OCI-M1 (cell line): ENCODE data around the gene HOXA6.

Source experiments
- DNase-seq: peaks from one replicate; lab custom pipeline; 2025; lab: John Stamatoyannopoulos, UW

Gene HOXA6

DNA sequence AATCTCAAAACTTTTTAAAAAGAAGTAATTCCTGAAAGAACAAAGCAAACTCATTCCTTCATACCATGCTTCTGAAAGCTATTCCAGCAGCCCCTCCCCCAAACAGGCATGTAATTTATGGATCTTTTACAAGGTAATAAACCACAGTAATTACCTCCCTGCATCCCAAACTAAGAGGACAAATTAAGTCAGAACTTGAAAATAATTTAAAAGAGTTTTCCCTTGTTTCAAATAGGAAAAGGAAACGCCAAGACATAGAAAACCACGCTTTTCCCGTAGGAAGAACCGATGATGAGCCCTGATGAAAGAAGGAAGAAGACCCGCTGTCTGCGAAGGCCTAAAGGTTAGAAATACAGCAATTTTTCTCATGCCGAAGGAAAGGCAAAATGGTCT is 25.9 kb downstream of the HOXA6 start:
- DNase-seq = no peak

DNA sequence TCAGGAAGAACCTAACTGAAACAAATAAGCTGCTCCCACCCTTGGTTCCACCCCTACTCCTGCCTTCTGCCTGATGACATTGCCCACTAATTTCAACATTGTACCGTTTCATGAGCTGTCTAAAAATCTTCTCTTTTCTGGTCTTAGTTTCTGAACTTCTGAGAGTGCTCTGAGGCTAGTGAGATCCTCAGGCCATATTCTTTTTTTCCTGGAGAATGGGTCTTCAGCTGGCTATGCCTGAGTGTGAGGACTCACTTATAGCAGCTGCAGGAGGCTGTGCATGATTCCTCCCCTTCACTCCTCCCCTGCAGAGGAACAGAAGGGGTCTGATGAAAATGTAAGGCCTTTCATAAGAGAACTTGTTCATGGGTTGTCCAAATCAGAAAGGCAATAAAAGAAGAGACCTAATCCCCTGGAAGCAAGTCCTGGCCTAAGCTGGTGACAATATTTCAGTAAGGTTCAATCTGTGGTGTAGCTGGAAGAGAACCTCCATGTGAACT is 28.1 kb downstream of the HOXA6 start:
- DNase-seq = no peak

DNA sequence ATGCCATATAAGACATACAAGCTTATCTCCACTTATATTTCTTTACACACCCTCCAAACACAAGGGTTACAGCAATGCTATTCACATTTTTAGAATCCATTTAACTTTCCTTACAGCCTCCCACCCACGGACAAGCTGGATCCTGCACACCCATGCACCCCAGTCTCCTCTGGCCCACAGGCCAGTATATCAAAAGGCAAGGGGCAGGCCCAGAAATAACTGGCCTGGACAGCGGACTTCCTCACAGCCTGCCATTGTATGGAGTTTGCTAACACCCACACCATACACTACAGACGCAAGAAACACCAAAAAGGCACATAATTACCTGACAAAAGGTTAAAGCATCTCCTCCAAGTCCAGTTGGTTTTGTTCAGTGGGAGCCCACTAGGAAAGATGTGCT is 29.0 kb downstream of the HOXA6 start:
- no peak for DNase-seq

DNA sequence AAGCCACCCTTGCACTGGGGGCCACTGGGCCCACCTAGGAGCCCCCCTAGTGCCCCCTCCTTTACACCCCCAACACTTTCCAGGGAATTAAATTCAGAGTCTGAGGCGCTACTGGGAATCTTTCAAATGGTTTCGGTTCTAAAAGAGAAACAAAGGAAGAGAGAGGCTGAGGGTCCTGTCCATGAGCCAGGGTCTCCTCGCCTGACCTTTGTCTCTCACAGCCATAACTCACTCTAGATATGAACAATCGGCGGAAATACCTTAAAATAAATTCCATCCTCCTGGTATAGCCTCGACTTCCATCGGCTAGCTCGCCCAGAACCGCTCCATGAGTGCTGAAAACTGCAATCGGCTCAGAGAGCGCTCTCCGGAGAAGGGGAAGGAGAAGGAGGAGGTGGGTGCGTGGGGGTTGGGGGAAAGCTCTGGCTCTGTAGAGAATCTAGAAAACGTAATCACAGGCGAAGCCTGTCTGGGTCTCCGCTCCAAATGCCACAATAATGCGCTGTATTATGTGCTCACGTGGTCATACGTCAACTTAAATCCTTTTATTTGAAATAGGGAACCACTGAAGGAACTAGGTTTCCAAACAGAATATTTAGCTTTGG is 29.6 kb downstream of the HOXA6 start:
- DNase-seq = no peak

DNA sequence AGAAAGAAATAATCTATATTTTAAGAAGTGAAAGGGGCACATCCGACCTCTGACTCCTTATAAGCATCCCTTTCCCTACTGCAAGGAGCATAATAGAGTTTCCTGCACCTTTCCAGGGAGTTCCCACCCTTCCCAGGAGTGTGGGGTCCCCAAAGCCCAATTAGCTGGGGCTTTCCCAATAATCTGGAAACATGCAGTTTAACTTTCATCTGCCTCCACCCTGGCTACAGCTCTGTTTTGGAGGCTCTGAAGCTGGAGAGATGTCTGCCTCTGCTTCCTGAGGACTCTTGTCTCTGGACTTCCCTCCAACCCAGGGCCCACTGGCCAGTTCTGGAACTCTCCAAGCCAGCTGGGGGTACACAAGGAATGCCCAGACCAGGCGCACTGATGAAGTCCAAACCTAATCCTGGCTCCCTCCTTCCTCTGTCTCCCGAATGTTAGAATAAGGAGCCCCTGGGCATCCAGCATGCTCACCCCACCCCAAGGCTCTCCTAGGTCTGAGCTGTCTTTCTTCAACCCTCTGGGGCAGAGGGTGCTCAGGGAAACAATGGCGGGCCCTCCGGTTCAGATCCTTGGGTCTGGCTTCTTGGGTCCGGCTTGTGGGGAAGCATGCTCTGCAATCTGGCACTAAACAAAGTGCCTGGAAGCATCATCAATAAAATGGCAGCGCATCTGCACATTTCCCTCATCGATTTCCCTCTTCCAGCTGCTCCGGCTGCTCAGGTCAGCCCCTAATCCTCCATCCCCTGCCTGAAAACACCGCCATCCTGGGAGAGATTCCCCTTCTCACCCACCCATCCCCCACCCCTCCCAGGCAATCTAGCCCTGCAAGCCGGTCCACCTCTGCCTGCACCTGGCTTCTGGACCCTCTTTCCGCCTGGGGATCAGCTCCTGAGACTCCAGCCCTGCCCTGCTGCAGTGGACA is 30.4 kb downstream of the HOXA6 start:
- DNase-seq = no peak

DNA sequence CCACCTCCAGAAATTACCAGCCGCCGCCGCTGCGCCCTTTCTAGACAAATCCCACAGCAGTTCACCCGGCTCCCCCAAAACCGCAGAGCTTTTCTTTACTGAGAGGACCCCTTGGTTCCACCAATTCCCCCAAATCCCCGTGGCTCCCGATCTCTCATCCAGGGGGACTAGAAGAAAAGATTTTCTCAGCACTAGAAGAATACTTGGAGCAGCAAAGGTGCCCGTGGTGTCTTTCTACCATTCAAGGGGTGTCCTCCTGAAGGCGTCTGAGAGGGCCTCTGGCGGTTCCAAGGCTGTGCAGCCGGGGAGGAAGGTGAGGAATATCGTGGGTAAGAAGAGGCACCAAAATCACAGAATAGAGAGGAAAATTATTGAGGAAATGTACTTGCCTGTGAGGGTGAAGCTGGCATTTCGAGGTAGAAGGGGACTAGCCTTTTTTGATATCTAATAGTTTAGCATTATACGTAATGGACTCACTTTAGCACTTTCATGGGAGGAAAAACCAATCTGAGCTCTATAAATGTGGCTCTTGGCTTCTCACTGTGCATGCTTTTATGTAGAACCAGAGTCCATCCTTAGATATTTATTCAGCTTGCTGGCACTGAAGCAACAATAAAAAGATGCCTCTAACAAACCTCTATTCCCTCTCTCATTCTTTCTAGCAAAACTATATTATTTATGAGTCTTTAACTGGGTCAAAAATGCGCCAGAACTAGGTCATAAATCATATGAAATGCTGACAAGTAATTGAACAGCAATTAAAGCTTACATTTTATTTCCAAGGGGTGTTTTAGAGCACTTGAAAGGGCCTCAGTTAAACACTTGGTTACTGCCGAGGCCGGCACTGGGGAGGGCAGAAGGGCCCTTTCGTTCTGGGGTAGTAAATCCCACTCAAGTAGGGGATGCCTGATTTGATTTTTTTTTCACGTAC is 31.3 kb downstream of the HOXA6 start:
- DNase-seq = no peak

DNA sequence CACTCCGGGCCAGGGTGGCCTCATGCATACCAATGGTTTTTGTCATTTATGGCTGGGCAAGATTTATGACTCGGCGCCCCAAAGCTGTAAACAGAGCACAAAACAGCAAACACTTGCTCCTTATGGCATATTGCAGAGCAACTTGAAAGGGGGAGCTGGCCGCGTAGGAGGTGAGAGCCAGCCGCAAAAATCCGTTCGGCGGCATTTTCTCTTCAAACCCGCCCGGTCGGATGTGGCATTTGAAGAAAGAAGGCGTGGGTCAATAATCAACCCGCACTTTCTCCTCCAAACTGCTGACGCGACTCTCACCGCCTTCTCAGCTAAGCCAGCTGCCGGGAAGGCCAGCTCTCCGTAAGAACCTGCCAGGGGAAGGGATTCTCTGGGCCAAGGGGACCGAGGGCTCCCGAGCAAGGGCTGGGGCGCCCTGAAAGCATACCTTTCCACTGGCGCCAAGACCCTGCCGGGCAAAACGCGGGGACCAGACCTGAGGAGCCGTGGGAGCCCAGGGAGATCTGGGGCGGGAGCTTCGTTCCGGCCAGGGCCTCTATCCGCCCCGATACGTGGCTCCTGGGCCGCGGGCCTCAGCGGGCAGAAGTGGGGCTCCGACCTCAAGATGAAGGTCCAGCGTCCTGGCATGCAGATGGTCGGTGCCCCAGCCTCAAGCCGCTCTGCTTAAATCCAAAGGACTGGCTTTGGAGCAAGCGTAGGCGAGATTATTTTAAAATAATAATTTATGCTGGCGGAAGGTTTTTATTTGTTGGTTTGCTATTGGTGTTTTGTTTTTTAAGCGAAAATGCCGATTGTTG is 32.1 kb downstream of the HOXA6 start:
- no peak for DNase-seq

DNA sequence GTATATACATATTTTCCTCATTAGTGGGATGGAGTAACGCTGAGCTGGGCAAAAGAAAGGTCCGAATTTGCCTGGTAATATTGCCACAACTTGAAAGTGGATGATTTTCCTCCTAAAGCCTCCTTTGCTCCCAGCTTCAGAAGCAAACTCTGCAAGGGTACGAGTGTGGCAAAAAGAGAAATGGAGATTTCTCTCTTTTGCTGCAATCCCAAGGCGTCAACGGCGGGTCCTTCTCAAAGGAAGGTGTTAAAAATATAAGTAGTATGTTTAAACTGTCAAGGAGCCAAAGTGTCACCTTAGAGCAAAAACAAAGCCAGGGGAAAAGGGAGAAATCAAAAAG is 32.7 kb downstream of the HOXA6 start:
- DNase-seq = no peak

DNA sequence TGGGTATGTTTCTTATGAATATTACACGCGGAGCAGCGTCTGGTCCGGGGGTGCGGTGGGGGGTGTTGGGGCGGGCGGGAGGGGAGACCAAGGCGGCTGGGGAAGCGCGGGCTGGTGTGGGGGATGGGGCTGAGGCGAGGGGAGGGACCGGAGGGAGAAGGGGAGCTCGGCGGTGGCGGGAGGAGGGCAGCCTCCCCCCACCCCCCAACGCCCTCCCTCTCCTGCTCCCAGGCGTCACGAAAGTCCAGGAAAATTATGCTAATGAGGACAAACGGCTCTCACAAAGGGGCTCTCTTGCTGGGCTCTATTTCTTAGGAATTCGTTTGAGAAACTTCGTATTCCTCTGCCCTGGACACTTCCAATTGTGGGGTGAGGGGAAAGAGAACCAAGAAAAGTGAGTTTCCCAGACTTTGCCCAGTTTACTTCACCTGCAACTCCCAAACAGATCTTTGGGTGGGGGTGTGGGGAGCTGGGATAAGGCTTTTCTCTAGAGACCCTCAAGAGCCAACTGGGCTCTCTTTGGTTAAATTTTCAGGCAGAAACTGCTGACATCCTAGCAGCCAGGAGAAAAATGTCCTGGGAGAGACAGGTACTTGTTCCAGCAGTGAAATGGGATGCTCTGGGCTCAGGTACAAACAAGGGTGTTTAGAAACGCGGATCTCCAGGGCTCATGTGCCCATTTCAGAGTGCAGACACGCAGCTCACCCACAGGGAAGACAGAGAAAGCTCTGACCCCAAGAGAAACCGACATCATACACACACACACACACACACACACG is 33.4 kb downstream of the HOXA6 start:
- DNase-seq = no peak

DNA sequence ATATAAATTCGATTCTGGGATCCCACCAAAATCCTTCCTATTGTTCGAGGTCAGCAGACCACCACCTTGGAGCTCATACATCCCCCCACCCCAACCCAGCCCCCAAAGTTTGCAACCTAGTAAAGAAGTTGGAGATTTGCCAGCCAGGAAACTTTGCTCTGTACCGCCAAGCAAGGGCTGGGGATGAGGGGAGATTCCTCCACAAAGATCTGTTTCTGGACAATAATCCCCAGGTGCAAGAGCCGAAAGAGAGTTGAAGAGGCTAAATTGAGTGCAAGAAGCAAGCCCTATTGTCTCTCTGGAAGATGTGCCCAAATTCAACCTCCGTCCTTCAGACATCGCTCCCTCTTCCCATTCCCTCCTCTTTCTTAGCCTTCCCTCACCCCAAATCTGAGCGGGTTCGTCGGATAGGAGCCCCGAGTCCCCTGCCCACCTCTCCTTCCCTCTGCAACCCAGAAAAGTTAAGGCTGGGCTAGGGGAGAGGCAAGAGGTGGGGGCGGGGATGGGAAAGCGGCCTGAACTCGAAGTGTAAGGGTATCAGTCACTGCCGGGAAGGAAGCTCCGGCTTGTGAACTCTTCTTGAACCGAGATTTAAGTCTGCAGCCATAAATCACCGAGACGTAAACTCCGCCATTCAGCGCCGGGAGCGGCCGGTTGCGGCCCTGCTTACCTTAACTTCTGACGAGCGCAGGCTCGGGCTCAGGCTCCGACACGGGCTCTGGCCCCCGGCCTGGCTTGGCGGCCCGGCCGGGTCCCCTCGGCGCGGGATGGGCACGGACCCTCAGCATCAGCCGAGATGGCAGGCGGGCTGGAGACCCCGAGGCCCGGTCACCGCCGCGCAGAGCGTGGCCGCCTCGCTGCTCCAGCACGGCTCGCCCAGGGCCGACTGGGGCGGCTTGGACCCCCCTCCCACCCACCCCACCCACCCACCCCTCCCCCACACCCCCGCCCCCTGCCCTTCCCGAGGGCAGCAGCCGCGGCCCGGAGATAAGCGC is 34.3 kb downstream of the HOXA6 start:
- no peak for DNase-seq

DNA sequence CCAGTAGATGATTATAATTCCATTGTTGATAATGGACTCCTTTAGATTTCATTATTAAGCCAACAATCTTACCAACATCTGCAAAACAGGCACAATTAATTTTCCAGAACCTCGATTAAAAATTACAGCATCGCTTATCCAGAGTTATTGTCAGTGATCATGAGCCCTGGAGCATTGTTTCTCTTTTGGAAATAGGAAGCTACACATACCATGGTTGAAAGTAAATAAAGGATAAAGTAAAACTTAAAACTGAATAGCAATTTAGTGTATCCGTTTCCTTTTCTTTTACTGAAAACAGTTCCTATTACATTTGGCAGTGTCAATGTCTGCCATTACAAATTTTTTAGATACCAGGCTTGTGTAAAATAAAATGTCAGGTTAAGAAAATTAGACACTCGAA is 35.2 kb downstream of the HOXA6 start:
- no peak for DNase-seq

DNA sequence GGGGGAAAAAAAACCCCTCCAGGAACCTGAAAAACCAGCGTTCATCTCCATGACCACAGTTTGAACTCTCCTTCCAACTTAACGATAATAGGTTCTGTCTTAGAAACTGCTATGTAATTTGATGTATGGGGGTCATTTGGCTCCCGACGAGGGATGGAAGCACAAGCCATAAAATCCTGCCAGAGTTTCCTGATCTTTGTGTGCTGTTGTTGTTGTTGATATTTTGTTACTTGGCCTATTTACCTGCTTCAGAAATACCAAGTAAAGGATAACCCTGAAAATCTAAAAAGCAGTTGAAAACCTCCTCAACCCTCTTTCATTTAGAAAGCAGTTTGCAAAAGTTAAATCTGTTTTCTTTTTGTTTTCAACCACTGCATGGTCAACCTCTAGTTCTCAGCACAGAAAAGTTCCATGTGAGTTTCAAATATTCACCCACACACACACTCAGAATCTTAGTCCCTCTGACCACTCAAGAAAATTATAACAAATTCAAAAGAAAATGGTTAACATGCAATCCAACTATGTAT is 35.8 kb downstream of the HOXA6 start:
- no peak for DNase-seq

DNA sequence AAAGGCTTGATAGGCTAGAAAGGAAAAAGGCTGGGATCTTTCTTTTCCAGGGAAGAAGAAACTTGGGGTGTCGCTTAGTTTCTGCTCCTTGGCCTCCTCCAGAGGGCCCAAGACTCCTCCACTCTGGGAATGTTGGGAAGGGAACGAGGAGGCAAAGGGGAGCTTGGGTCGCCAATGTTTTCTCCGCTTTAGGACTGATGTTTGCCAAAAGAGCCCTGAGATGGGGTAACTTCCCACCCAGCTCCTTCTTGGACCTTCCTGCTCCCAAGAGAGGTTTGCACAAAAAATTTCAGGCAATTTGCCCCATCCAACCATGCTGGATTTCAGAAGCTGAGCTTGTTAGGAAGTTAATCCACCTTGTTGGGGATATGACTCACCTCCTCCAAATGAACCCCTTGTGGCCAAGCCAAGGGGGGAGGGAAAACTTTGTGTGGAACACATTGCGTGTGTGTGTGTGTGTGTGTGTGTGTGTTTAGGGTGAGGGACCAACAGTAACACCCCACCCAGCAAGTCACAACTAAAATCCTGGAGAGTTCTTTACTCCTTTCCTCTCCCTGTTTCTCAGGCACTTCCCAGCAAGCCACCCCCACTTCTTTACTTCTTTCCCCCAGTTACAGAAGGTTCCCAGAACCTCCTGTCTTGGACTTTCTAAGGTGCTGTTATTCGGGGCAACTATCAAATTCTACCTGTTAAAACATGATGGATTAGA is 36.4 kb downstream of the HOXA6 start:
- no peak for DNase-seq

DNA sequence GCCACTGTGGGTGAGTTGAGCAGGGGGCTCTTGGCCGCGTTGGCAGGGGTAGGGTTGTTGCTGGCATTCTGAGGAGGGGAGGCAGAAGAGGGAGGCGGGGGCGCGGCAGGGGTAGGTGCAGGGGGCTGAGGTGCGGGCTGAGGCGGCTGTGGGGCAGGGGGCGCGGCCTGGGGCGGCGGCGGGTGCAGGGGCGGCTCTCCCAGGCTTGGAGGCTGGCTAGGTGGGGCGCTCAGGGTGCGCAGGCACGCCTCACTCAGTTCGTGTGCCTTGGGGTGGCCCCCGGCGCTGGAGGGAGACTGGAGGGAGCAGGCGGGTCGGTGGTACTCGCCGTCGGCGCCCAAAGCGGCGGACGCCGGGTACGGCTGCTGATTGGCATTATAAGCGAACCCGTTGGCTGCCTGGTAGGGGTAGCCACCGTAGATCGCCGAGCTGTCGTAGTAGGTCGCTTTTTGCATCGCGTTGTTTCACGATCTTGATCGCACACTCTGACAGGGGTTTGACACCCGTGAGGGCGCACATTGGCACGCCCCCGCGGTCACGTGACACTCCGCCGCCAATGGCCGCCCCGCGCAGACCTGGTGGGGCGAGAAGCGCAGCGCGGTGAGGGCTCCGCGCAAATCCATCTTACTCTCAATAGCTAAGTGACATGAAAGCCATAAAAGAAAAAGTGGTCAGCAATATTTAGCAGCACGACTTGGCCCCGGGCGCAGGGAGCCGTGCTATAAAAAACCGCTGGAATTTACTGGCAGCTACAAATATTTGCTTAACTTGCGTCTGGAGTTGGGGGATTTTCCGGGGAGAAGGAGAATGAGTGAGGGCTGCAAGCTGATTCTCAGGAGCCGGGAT is 37.2 kb downstream of the HOXA6 start:
- no peak for DNase-seq

DNA sequence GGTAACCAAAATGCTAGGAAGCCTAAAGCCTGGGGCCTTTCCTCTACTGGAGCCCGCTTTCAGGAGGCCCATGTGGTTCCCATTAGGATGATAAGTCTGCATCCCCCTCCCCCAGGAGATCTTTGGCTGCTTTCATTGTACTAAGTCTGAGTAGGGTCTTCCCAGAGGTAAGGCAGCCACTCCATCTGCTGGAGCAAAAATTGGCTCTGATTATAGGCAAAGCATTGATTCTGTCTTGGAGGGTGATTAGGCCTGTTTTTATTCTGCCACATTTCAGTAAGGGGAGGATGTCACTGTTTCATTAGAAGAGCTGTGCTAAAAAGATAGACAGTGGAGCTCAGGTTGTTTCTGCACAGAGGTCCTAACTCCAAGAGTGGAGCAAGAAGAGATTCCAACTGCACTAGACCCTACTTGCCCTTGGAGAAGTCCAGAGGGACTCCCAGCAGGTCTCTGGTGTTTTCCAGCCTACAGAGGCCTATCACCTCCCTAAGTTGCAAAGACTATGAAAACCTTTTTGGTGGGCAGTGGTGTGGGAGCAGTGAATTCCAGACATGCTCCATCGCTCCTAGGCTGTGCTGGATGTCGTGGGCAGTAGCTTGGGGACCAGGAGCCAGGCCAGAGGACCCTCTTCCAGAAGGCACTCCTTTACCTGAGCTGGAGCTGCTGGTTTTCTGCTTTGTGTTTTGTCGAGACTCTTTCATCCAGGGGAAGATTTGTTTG is 37.9 kb downstream of the HOXA6 start:
- DNase-seq = no peak

DNA sequence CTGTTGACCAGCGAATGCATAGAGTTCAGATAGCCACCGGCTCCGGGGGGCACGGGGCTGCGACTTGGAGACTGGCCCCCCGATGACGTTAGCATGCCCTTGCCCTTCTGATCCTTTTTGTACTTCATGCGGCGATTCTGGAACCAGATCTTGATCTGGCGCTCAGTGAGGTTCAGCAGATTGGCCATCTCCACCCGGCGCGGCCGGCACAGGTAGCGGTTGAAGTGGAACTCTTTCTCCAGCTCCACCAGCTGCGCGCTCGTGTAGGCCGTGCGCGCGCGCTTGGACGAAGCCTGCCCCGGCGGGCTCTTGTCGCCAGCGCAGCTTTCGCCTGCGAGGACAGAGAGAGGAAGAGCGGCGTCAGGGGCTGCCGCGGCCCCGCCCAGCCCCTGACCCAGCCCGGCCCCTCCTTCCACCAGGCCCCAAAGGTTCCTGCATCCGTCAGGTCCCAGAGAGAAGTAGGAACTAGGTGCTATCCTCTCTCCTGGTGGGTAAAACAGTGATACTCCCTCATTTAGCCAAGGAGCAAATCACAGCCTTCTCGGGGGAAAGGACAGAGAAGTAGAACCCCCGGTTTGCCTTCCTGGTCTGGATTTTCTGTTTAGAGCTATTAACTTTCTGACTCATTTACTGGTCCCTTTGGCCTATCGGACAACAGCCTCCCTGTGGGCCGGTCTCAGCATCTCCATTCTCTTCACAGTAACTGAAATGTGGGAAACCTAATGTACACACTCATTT is 39.0 kb downstream of the HOXA6 start:
- DNase-seq = no peak
